Left renal pelvis (tissue), 4 donors: ENCODE results near the gene CTSL. TPM values are rescaled to one million over a fixed set of nuclear protein-coding genes. Genes with fewer than 3 reads are reported as not detected.

Experiments used
- DNase-seq, 4 donors: peaks; one replicate each; pipeline ENCODE4 v3.0.0-alpha.2; 2013; ENCODE audit warnings: low read depth in 4 of 4, low spot score in 3 of 4
- polyA plus RNA-seq, 4 donors: library from polyadenylated mRNA; unstranded; fragments of 120-200 nt; gene quantifications; one replicate each; pipeline ENCODE4 v1.2.1, GENCODE V29; 2013; ENCODE audit not compliant: insufficient read length in 4 of 4

The CTSL gene
- polyA plus RNA-seq, 4 donors = 126 to 184 (median 169) TPM

- DNase-seq = no peak
Measured at GRCh38 chr9:87698069-87698809, 27.7 kb upstream of the CTSL start.

DNA sequence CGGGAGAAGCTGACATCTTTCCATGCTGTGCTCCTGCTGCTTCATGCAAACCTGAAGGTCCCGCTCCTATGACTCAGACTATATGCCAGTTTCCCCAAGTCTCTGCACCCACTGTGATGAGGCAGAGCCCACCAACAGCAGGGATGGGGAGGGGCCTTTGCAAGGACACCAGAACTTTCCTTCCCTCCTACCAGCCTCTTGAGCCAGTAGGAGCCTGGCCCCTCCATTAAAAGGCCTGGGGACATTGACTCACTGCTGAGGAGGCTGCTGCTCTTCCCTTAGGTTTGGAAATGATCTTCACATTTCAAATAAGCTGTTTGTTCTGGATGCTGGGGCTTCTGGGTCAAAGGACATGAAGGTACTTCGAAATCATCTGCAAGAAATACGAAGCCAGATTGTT is 26.1 kb upstream of the CTSL start:
- no peak for DNase-seq

GRCh38 chr9:87701491-87701890 is 24.4 kb upstream of the CTSL start:
- no peak for DNase-seq

- DNase-seq = no peak
Measured at GRCh38 chr9:87701931-87702421, 23.9 kb upstream of the CTSL start.

- DNase-seq = no peak
Measured at GRCh38 chr9:87702921-87703320, 23.0 kb upstream of the CTSL start.

DNA sequence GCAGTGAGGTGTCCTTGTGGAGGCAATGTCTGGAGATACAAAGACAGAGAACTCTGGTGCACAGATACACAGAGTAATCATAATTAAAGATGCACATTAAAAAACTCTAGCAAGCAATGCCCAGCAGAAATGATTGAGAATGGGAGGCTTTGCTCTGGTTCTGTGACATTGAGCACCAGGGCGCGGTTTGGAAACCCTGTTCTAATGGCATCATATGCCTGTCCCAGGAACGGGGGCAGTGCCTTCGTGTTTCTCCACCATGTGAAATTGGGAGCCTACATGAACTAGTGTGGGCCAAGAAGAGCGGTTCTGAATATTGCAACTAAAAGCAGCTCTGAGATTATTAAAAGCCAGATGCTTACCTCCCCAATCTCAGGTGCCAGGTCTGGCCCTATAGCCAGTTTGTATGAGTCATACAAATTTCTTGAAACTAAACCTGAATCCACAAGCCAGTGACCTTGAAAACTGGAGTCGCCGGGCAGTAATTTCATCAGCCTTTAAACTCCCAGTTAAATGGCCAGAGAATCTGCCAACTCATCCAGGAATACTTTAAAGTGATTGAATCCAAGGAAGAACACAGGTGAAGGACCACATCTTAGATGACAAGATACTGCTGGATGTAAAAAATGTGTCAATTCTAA is 22.2 kb upstream of the CTSL start:
- DNase-seq = no peak

GRCh38 chr9:87704342-87704741 is 21.6 kb upstream of the CTSL start:
- no peak for DNase-seq

DNA sequence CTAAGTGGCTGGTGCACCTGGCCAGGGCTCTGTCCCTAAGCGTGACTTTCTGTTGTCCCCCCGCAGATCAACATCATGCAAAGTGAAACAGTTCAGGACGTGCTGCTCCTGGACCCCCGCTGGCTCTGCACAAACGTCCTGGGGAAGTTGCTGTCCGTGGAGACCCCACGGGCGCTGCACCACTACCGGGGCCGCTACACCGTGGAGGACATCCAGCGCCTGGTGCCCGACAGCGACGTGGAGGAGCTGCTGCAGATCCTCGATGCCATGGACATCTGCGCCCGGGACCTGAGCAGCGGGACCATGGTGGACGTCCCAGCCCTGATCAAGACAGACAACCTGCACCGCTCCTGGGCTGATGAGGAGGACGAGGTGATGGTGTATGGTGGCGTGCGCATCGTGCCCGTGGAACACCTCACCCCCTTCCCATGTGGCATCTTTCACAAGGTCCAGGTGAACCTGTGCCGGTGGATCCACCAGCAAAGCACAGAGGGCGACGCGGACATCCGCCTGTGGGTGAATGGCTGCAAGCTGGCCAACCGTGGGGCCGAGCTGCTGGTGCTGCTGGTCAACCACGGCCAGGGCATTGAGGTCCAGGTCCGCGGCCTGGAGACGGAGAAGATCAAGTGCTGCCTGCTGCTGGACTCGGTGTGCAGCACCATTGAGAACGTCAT is 19.7 kb upstream of the CTSL start:
- no peak for DNase-seq

DNA sequence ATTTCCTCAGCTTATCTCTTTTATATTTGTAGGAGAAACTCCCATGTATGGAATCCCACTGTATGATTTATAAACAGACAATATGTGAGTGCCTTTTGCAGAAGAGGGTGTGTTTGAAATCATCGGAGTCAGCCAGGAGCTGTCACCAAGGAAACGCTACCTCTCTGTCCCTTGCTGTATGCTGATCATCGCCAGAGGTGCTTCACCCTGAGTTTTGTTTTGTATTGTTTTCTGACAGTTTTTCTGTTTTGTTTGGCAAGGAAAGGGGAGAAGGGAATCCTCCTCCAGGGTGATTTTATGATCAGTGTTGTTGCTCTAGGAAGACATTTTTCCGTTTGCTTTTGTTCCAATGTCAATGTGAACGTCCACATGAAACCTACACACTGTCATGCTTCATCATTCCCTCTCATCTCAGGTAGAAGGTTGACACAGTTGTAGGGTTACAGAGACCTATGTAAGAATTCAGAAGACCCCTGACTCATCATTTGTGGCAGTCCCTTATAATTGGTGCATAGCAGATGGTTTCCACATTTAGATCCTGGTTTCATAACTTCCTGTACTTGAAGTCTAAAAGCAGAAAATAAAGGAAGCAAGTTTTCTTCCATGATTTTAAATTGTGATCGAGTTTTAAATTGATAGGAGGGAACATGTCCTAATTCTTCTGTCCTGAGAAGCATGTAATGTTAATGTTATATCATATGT is 18.0 kb upstream of the CTSL start:
- no peak for DNase-seq

DNA sequence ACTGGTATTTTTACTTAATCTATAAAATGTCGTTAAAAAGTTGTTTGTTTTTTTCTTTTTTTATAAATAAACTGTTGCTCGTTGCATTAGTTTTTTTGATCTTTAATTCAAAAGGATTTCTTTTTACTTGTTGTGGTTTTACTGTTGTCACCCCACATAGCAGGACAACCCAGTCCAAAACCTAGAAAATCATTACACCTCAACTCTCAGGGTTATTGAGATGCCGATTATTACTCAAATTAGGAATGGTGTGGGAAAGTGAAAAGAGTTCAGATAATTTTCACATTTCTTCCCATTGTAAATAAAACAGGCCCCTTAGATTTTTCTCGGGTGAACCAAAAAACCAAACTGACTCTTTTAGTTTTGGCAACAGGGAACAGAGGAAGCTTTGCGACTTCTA is 17.4 kb upstream of the CTSL start:
- no peak for DNase-seq

DNA sequence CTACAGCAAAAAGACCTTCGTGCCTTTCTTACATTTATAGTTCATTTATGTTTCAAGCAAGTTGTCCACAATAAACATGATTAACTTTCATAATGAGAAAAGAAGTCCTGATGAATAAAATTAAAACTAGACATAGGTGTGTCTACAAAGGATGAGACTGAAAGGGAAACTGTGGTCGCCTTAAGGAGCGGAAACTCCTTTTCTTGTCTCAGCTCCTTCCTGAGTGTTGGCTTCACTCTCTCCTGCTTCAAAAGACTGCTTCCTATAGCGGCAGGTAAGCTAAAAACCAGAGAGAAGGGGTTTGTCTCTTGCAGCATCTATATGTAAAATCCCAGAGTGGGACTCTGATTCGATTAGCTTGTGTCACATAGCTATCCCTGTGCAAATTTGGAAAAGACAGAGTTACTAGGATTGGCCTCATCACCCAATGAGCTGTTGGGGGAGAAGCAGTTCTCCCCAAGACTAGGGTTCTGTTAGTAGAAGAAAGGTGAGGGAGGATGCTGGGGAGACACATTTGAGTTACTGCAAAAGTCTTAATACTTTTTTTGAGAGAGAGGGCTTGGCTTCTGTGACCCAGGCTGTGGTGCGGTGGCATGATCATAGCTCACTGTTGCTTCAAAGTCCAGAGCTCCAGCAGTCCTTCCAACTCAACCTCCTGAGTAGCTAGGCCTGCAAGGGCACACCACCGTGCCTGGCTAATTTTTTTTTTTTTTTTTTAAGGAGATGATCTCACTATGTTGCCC is 16.8 kb upstream of the CTSL start:
- DNase-seq = no peak

GRCh38 chr9:87710443-87710842 is 15.5 kb upstream of the CTSL start:
- DNase-seq = no peak

DNA sequence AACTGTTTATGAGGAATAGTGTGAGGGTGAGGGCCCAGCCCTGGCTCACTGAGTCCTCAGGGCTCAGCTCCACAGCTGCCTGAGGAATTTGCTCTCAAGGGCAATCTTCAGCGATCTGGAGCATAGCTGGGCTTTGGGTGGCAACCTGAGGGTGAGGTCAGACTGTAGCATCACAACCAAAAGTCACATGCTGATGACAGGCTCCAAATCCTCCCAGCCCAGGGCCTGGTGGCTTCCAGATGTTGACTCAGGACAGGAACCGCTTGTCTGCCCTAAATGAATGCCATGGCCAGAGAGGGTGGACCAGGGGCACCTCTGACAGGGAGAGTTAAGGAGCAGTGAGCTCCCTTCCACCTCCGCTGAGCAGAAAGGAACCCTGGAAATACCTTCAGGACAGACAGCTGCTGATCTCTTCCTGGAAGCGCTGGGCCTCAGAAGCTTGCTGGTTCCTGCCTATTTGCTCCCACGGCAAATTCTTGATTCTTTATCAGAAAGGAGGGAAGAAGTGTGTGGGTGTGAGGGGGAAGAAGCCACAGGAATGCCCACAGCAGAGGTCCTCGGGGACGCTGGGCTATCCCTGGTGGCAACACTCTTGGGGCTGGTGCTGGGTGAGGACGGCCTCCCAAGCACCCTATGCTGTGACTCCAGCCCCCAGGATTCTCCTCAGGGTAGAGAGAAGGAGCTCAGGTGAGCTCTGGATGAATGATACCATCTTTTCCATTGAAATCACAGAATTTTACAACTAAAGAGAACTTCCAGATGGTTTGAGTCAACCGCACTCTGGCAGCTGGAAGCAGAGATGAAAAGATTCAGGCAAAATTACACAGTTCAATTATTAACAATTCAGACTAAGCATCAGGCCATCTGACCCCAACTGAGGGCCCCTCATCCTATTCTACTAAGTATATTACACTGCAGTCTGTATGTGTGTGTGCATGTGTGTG is 13.8 kb upstream of the CTSL start:
- no peak for DNase-seq

DNA sequence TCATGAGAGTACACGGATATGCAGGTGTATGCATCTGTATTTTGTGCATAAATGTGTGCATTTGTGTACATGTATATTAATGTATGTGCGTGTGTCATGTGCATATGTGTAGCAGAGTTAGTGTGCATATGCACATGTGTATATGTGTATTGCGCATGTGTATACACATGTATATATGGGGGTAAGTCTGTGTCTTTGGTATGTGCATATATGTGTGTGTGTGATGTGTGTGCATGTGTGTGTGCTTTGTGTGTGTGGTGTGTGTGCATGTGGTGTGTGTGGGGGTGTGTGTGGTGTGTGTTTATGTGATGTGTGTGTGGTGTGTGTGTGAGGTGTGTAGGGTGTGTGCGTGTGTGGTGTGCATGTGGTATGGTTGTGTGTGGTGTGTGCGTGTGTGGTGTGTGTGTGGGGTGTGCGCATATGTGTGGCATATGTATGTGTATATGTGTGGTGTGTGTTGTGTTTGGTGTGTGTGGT is 13.1 kb upstream of the CTSL start:
- DNase-seq = no peak

GRCh38 chr9:87713278-87713987 is 12.5 kb upstream of the CTSL start:
- no peak for DNase-seq

- DNase-seq = no peak
Measured at GRCh38 chr9:87713988-87714330, 12.0 kb upstream of the CTSL start.

DNA sequence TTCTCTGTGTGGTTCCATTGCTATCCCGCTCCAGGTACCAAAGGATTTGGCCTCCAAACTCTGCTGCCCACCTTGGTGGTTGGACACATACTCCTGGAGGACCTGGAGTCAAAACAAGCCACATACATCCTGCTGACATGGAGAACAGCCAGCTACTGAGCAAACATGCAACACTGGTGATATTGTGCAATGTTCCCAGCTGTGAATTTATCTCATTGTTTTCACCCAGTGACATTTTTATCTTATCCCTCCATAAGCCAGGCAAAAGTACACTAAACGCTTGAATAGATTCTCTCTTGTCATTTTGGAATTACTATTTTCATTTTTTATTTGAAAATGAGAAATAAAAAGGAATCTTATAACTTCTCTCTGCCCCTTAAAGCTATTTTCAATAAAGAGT is 11.1 kb upstream of the CTSL start:
- no peak for DNase-seq

DNA sequence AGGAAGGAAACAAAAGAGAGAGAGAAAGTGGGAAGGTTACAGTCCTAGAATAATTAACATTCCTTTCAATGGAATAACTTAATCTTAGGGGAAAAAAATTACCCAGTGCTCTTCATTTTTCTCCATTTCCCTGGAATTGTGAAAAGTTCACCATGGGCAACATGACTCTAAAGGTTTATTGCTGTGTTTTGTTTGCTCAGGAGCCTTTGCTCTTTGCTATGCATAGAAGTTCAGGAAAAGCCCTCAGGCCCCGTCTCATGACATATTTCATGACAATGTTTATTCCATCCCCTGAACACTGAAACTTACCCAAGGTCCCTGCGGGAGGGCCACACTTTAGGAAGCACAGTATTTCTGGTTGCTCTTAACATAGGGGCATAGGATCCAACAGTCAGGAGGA is 9.8 kb upstream of the CTSL start:
- DNase-seq = no peak

GRCh38 chr9:87717456-87717855 is 8.5 kb upstream of the CTSL start:
- no peak for DNase-seq
